Loucy (cell line): ENCODE results near the gene UTY.

Experiments used
- EZH2phosphoT487 ChIP-seq: fragments of 200-600 bp; IDR thresholded peaks from 2 replicates; pipeline ENCODE4 v1.6.1; 2018; ENCODE audit warnings: antibody characterized with exemption, mild to moderate bottlenecking, moderate library complexity, borderline replicate concordance
- TF ChIP-seq, protein P1 (sequence below): fragments of 200-600 bp; sonication (generic); conservative IDR thresholded peaks from 2 replicates; pipeline ENCODE4 v1.5.1; 2014; ENCODE audit warnings: mild to moderate bottlenecking, antibody characterized with exemption, low read length

DNA sequence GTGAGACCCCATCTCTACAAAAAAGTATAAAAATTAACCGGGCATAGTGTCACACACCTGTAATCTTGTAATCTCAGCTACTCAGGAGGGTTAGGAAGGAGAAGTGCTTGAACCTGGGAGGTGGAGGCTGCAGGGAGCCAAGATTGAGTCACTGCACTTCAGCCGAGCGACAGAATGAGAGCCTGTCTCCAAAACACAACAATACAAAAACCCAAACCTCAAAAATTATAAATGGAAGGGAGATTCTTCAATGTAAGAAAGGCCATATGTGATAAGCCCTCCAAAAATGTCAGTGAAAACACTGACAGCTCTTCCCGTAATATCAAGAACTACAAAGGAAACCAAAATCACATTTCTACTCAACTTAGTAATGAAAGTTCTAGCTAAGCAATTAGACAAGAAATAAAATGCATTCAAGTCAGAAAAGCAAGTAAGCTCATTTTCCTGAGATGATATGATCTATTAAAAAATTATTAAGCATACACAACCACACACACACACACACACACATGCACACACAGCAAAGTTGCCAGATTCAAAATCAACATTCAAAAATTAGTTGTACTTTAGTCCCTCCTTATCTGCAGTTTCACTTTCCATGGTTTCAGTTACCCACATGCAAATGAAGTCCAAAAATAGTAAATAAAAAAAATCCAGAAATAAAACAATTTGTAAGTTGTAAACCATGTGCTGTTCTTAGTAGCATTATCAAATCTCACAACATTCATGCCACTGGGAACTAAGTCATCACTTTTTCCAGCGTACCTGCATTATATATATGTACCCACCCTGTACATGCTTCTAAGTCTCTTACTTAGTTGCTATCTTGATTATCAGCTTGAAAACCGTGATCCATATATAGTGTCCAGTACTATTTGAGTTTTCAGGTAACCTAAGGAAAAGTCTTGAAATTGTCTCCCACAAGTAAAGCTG, 108.7 kb downstream of the UTY start:
- TF ChIP-seq, protein P1, sequence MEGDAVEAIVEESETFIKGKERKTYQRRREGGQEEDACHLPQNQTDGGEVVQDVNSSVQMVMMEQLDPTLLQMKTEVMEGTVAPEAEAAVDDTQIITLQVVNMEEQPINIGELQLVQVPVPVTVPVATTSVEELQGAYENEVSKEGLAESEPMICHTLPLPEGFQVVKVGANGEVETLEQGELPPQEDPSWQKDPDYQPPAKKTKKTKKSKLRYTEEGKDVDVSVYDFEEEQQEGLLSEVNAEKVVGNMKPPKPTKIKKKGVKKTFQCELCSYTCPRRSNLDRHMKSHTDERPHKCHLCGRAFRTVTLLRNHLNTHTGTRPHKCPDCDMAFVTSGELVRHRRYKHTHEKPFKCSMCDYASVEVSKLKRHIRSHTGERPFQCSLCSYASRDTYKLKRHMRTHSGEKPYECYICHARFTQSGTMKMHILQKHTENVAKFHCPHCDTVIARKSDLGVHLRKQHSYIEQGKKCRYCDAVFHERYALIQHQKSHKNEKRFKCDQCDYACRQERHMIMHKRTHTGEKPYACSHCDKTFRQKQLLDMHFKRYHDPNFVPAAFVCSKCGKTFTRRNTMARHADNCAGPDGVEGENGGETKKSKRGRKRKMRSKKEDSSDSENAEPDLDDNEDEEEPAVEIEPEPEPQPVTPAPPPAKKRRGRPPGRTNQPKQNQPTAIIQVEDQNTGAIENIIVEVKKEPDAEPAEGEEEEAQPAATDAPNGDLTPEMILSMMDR: no peak
- TF ChIP-seq EZH2phosphoT487: no peak
